ENCODE results near the gene CEP131.

DNA sequence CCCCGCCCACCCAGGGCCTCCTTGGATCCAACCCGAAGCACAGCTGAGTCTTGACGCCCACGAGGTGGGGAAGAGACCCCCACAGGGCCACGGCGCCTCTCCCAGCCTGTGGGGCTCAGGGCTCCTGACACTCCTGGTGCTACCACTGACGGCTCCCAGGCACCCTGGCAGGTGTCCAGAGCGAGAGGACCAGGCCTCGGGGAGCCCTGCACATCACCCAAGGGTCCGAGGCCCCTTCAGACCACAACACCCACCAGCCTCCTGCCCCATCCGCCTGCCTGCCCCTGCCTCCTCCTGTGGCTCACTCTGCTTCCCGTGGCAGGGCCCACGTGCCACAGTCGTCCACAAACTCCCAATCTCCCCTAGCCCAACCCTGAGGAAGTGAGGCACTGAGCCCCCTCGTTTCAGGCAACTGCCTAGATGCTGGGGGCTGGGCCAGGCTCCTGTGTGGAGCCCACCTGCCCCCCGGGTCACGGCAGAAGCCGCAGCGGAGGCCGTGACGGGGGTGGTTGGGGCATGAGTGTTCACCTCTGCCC, 28.5 kb downstream of the CEP131 start:
- TF ChIP-seq, protein P1, sequence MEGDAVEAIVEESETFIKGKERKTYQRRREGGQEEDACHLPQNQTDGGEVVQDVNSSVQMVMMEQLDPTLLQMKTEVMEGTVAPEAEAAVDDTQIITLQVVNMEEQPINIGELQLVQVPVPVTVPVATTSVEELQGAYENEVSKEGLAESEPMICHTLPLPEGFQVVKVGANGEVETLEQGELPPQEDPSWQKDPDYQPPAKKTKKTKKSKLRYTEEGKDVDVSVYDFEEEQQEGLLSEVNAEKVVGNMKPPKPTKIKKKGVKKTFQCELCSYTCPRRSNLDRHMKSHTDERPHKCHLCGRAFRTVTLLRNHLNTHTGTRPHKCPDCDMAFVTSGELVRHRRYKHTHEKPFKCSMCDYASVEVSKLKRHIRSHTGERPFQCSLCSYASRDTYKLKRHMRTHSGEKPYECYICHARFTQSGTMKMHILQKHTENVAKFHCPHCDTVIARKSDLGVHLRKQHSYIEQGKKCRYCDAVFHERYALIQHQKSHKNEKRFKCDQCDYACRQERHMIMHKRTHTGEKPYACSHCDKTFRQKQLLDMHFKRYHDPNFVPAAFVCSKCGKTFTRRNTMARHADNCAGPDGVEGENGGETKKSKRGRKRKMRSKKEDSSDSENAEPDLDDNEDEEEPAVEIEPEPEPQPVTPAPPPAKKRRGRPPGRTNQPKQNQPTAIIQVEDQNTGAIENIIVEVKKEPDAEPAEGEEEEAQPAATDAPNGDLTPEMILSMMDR (IDR thresholded peaks at IDR 0.05) = no peak
- no peak for TF ChIP-seq POLR2A (IDR thresholded peaks at IDR 0.05)

Measured in body of pancreas (tissue), 4 donors.